Measurements from ENCODE around the gene PEX5L. TPM values are rescaled to one million over a fixed set of nuclear protein-coding genes. Genes with fewer than 3 reads are reported as not detected.

Gene PEX5L
- polyA plus RNA-seq, 2 donors: not detected

DNA sequence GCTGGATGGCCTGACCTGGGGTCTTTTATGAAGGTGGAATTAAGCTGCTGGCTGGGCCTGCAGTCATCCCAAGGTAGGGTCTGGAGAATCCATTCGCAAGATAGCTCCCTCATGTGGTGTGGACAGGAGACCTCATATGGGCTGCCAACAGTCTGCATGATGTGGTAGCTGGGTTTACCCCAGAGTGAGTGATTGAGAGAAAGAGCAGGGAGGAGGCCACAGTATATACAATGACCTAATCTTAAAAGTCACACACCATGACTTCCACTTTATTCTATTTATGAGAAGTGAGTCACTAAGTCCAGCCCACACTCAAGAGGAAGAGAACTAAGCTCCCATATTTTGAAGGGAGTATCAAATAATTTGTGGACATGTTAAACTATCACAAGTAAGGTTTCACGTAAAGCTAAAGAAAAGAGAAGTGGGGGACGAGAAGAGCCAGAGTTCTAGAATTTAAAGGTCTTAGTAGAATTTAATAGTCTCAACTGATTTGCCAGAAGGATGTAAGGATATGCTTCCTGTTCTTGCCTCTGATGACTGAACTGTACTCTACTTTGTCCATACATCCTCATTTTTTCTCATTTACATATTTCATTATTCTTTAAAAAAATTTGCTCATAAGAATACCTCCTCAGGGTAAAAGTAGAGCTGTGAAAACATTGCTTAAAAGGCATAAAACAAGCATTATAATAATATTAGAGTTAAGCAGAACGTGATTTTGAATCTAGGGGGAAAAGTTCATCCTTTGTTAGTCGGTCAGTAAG lies 184.4 kb downstream of the PEX5L start:
- 72 to 75% methylated on average over 5 of the region's 5 CpGs for WGBS, 2 donors
- Histone ChIP-seq H3K27me3 (ENCODE audit: control insufficient read depth in 1 of 2, insufficient read depth in 2 of 2, low read length in 2 of 2) (no peaks in the 10 kb centered on the region), H3K36me3 (ENCODE audit: control insufficient read depth in 2 of 2, insufficient read depth in 2 of 2, low read length in 1 of 2) (no peaks in the 10 kb centered on the region), H3K9me3 (ENCODE audit: control insufficient read depth in 2 of 2, insufficient read depth in 1 of 2, low read depth in 1 of 2, low read length in 1 of 2) (no peaks in the 10 kb centered on the region), H3K4me1 (ENCODE audit: control insufficient read depth in 2 of 2, insufficient read depth in 2 of 2, low read length in 1 of 2) (no peaks in the 10 kb centered on the region), H3K27ac (ENCODE audit: low read depth in 2 of 2, low read length in 1 of 2) (no peak overlapping the region), H3K4me3 (ENCODE audit: low read depth in 1 of 2, low read length in 2 of 2) (no peak overlapping the region)

DNA sequence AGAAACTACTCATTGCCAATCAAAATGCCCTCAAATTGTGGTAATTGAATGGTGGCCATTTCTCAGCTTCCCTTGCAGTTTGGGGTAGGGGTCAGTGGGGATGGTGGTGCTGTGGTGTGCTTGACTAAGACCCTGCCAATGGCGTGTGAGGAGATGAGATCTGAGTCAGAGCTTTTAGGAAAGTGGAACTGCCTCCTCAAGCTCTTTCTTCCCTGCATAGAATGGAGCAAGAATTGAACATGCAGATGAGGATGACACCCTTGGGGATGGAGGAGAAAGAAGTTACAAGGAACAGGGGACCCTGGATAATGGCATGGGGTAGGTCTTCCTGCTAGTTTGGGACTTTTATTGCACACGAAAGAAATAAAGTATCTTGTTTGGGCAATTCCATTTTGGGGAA lies 188.0 kb downstream of the PEX5L start:
- Histone ChIP-seq H3K27ac (ENCODE audit: low read depth in 2 of 2, low read length in 1 of 2) (no peak overlapping the region), H3K4me3 (ENCODE audit: low read depth in 1 of 2, low read length in 2 of 2) (no peak overlapping the region), H3K27me3 (ENCODE audit: control insufficient read depth in 1 of 2, insufficient read depth in 2 of 2, low read length in 2 of 2) (no peaks in the 10 kb centered on the region), H3K9me3 (ENCODE audit: control insufficient read depth in 2 of 2, insufficient read depth in 1 of 2, low read depth in 1 of 2, low read length in 1 of 2) (no peaks in the 10 kb centered on the region), H3K4me1 (ENCODE audit: control insufficient read depth in 2 of 2, insufficient read depth in 2 of 2, low read length in 1 of 2) (no peaks in the 10 kb centered on the region), H3K36me3 (ENCODE audit: control insufficient read depth in 2 of 2, insufficient read depth in 2 of 2, low read length in 1 of 2) (no peaks in the 10 kb centered on the region)
- 76 to 77% methylated on average over 2 of the region's 2 CpGs for WGBS, 2 donors

DNA sequence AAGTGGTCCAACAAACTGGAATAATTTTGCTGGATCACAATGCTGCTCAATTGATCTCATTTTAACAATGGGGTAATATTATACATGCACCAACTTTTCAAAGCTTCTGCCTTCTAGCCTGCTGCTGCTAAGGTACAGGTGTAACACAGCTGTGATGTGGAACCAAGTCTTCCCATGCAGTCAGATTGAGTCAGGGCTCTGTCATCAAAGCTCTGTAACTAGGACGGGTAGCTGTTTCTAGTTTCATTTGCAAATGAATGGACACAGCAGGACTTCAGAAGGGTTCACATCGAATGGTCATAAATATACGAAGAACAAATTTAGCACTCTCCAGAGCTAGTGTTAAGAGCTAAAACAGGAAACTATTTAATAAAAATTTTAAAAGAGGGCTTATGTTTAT lies 194.7 kb downstream of the PEX5L start:
- H3K36me3 ChIP-seq (ENCODE audit: control insufficient read depth in 2 of 2, insufficient read depth in 2 of 2, low read length in 1 of 2): no peaks in the 10 kb centered on the region
- H3K9me3 ChIP-seq (ENCODE audit: control insufficient read depth in 2 of 2, insufficient read depth in 1 of 2, low read depth in 1 of 2, low read length in 1 of 2): no peaks in the 10 kb centered on the region
- H3K27ac ChIP-seq (ENCODE audit: low read depth in 2 of 2, low read length in 1 of 2): no peak overlapping the region
- H3K4me1 ChIP-seq (ENCODE audit: control insufficient read depth in 2 of 2, insufficient read depth in 2 of 2, low read length in 1 of 2): no peaks in the 10 kb centered on the region
- H3K27me3 ChIP-seq (ENCODE audit: control insufficient read depth in 1 of 2, insufficient read depth in 2 of 2, low read length in 2 of 2): no peaks in the 10 kb centered on the region
- H3K4me3 ChIP-seq (ENCODE audit: low read depth in 1 of 2, low read length in 2 of 2): no peak overlapping the region
- WGBS, 2 donors: 35 to 45% methylated on average over 3 of the region's 3 CpGs

GRCh38 chr3:179840985-179841384 lies 195.8 kb downstream of the PEX5L start:
- no peak overlapping the region for H3K27ac ChIP-seq (ENCODE audit: low read depth in 2 of 2, low read length in 1 of 2)
- no peaks in the 10 kb centered on the region for H3K27me3 ChIP-seq (ENCODE audit: control insufficient read depth in 1 of 2, insufficient read depth in 2 of 2, low read length in 2 of 2)
- no peak overlapping the region for H3K4me3 ChIP-seq (ENCODE audit: low read depth in 1 of 2, low read length in 2 of 2)
- 64 to 68% methylated on average over 7 of the region's 7 CpGs for WGBS, 2 donors
- no peaks in the 10 kb centered on the region for H3K4me1 ChIP-seq (ENCODE audit: control insufficient read depth in 2 of 2, insufficient read depth in 2 of 2, low read length in 1 of 2)
- no peaks in the 10 kb centered on the region for H3K36me3 ChIP-seq (ENCODE audit: control insufficient read depth in 2 of 2, insufficient read depth in 2 of 2, low read length in 1 of 2)
- H3K9me3 ChIP-seq (ENCODE audit: control insufficient read depth in 2 of 2, insufficient read depth in 1 of 2, low read depth in 1 of 2, low read length in 1 of 2): no peaks in the 10 kb centered on the region

DNA sequence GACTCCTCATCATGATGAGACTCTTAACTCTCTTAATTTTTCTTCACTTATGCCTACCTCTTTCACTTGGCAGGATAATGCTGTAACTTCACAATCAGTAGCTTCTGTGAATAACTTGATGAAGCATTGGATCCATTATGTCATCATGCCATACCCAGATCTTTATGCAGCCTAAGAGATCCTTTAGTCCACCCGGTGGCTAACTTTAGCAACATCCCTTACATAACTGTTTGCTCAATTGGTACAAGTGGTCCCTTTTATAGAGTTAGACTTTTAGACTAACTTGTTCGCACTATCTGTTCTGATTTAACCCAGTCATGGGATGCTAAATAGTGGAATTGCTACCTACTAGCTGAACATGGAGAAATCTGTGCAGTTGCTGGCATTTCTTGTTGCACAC lies 199.4 kb downstream of the PEX5L start:
- H3K27ac ChIP-seq (ENCODE audit: low read depth in 2 of 2, low read length in 1 of 2): no peak overlapping the region
- H3K4me1 ChIP-seq (ENCODE audit: control insufficient read depth in 2 of 2, insufficient read depth in 2 of 2, low read length in 1 of 2): no peaks in the 10 kb centered on the region
- no peaks in the 10 kb centered on the region for H3K36me3 ChIP-seq (ENCODE audit: control insufficient read depth in 2 of 2, insufficient read depth in 2 of 2, low read length in 1 of 2)
- no peak overlapping the region for H3K4me3 ChIP-seq (ENCODE audit: low read depth in 1 of 2, low read length in 2 of 2)
- WGBS, 2 donors: 73 to 82% methylated on average over 2 of the region's 2 CpGs
- H3K27me3 ChIP-seq (ENCODE audit: control insufficient read depth in 1 of 2, insufficient read depth in 2 of 2, low read length in 2 of 2): no peaks in the 10 kb centered on the region
- H3K9me3 ChIP-seq (ENCODE audit: control insufficient read depth in 2 of 2, insufficient read depth in 1 of 2, low read depth in 1 of 2, low read length in 1 of 2): no peaks in the 10 kb centered on the region

- Histone ChIP-seq H3K4me3 (ENCODE audit: low read depth in 1 of 2, low read length in 2 of 2) (no peak overlapping the region), H3K36me3 (ENCODE audit: control insufficient read depth in 2 of 2, insufficient read depth in 2 of 2, low read length in 1 of 2) (no peaks in the 10 kb centered on the region), H3K27ac (ENCODE audit: low read depth in 2 of 2, low read length in 1 of 2) (no peak overlapping the region), H3K27me3 (ENCODE audit: control insufficient read depth in 1 of 2, insufficient read depth in 2 of 2, low read length in 2 of 2) (no peaks in the 10 kb centered on the region), H3K4me1 (ENCODE audit: control insufficient read depth in 2 of 2, insufficient read depth in 2 of 2, low read length in 1 of 2) (no peaks in the 10 kb centered on the region), H3K9me3 (ENCODE audit: control insufficient read depth in 2 of 2, insufficient read depth in 1 of 2, low read depth in 1 of 2, low read length in 1 of 2) (no peaks in the 10 kb centered on the region)
Observed at GRCh38 chr3:179833294-179833693, 203.4 kb downstream of the PEX5L start.

- H3K9me3 ChIP-seq (ENCODE audit: control insufficient read depth in 2 of 2, insufficient read depth in 1 of 2, low read depth in 1 of 2, low read length in 1 of 2): no peaks in the 10 kb centered on the region
- no peak overlapping the region for H3K27ac ChIP-seq (ENCODE audit: low read depth in 2 of 2, low read length in 1 of 2)
- no peak overlapping the region for H3K4me3 ChIP-seq (ENCODE audit: low read depth in 1 of 2, low read length in 2 of 2)
- WGBS, 2 donors: 92 to 98% methylated on average over 3 of the region's 3 CpGs
- no peaks in the 10 kb centered on the region for H3K4me1 ChIP-seq (ENCODE audit: control insufficient read depth in 2 of 2, insufficient read depth in 2 of 2, low read length in 1 of 2)
- no peaks in the 10 kb centered on the region for H3K36me3 ChIP-seq (ENCODE audit: control insufficient read depth in 2 of 2, insufficient read depth in 2 of 2, low read length in 1 of 2)
- no peaks in the 10 kb centered on the region for H3K27me3 ChIP-seq (ENCODE audit: control insufficient read depth in 1 of 2, insufficient read depth in 2 of 2, low read length in 2 of 2)
Observed at GRCh38 chr3:179832333-179832854, 204.3 kb downstream of the PEX5L start.

DNA sequence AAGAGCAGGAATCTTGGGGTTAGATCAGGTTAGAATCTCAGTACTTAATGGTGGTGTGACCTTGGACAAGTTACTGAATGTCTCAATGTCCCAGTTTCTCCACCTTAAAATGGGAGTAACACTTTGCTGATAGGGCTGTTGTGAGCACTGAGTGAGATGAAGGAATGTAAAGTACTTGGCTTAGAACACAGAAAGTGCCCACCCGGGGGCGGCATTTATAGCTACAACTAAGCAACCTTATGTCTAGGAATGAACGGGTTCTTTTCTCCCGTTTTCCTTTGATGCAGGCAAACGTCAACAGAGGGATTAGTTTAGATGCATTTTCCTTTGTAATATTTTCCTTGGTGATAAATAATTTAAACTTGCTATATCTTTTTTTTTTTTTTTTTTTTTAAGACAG lies 207.3 kb downstream of the PEX5L start:
- no peak overlapping the region for H3K27ac ChIP-seq (ENCODE audit: low read depth in 2 of 2, low read length in 1 of 2)

DNA sequence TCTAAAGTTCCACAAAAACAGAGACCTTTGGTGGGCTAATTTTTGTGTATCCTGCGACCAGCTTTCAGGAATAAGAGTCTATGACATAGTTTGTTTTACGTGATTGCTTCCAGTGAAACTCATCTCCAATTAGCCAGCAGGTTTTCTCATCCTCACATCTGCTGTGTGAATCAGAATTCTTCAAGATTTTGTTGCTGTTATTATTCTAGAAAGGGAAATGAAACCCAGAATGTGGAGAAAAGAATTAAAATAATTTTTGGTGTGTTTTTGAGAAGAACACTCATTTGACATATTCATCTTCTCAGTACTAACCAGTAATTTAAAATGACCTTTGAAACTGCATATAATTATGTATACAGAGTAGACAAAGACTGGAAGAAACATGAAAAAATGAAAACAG lies 208.0 kb downstream of the PEX5L start:
- H3K4me1 ChIP-seq (ENCODE audit: control insufficient read depth in 2 of 2, insufficient read depth in 2 of 2, low read length in 1 of 2): no peaks in the 10 kb centered on the region
- H3K36me3 ChIP-seq (ENCODE audit: control insufficient read depth in 2 of 2, insufficient read depth in 2 of 2, low read length in 1 of 2): no peaks in the 10 kb centered on the region
- H3K27ac ChIP-seq (ENCODE audit: low read depth in 2 of 2, low read length in 1 of 2): no peak overlapping the region
- WGBS, 2 donors: 79 to 81% methylated on average over 2 of the region's 2 CpGs
- H3K9me3 ChIP-seq (ENCODE audit: control insufficient read depth in 2 of 2, insufficient read depth in 1 of 2, low read depth in 1 of 2, low read length in 1 of 2): no peaks in the 10 kb centered on the region
- H3K27me3 ChIP-seq (ENCODE audit: control insufficient read depth in 1 of 2, insufficient read depth in 2 of 2, low read length in 2 of 2): no peaks in the 10 kb centered on the region
- H3K4me3 ChIP-seq (ENCODE audit: low read depth in 1 of 2, low read length in 2 of 2): no peak overlapping the region

More for the DNA sequence above, 207.3 kb downstream of the PEX5L start:
- no peak overlapping the region for H3K4me3 ChIP-seq (ENCODE audit: low read depth in 1 of 2, low read length in 2 of 2)
- no peaks in the 10 kb centered on the region for H3K4me1 ChIP-seq (ENCODE audit: control insufficient read depth in 2 of 2, insufficient read depth in 2 of 2, low read length in 1 of 2)
- no peaks in the 10 kb centered on the region for H3K36me3 ChIP-seq (ENCODE audit: control insufficient read depth in 2 of 2, insufficient read depth in 2 of 2, low read length in 1 of 2)
- 40 to 43% methylated on average over 5 of the region's 5 CpGs for WGBS, 2 donors
- no peaks in the 10 kb centered on the region for H3K27me3 ChIP-seq (ENCODE audit: control insufficient read depth in 1 of 2, insufficient read depth in 2 of 2, low read length in 2 of 2)
- no peaks in the 10 kb centered on the region for H3K9me3 ChIP-seq (ENCODE audit: control insufficient read depth in 2 of 2, insufficient read depth in 1 of 2, low read depth in 1 of 2, low read length in 1 of 2)

GRCh38 chr3:179826247-179826637 lies 210.5 kb downstream of the PEX5L start:
- Histone ChIP-seq H3K27me3 (ENCODE audit: control insufficient read depth in 1 of 2, insufficient read depth in 2 of 2, low read length in 2 of 2) (no peaks in the 10 kb centered on the region), H3K4me1 (ENCODE audit: control insufficient read depth in 2 of 2, insufficient read depth in 2 of 2, low read length in 1 of 2) (no peaks in the 10 kb centered on the region), H3K36me3 (ENCODE audit: control insufficient read depth in 2 of 2, insufficient read depth in 2 of 2, low read length in 1 of 2) (no peaks in the 10 kb centered on the region), H3K9me3 (ENCODE audit: control insufficient read depth in 2 of 2, insufficient read depth in 1 of 2, low read depth in 1 of 2, low read length in 1 of 2) (no peaks in the 10 kb centered on the region), H3K4me3 (ENCODE audit: low read depth in 1 of 2, low read length in 2 of 2) (no peak overlapping the region), H3K27ac (ENCODE audit: low read depth in 2 of 2, low read length in 1 of 2) (no peak overlapping the region)
- WGBS, 2 donors: 12 to 17% methylated on average over 1 of the region's 1 CpG

All from esophagus (tissue), 2 donors.